PC-3 (cell line): ENCODE data around the gene ARNT2. TPM values are rescaled to one million over a fixed set of nuclear protein-coding genes. Genes with fewer than 3 reads are reported as not detected.

Experiments
- ATAC-seq: fragments of 200-7000 bp; cut with Tn5 transposase; 2 replicates; pipeline ENCODE4 v1.9.1; 2020; ENCODE audit warnings: mild to moderate bottlenecking, moderate library complexity
- BruUV-seq: library from RNA; stranded (reverse); fragments of 400-500 nt; replicated peaks from 2 replicates; lab custom pipeline; 2021; lab: Mats Ljungman, UMichigan
- CTCF ChIA-PET: fragments of 300-600 bp; sonication (Branson Sonifier 250); formaldehyde crosslinking; loops from one replicate; lab custom pipeline; 2022; ENCODE audit warnings: antibody characterized with exemption; lab: Charles Lee
- POLR2A ChIA-PET: fragments of 300-600 bp; sonication (Branson Sonifier 250); formaldehyde crosslinking; loops from one replicate; lab custom pipeline; 2022; ENCODE audit warnings: antibody characterized with exemption; ENCODE audit not compliant: unreplicated experiment; lab: Charles Lee
- DNase-seq: peaks from one replicate; pipeline ENCODE4 v3.0.0-alpha.2; 2015
- H2AFZ ChIP-seq: fragments of 300-600 bp; sonication (generic); 2 replicates; pipeline ENCODE4 v1.6.0; 2016; ENCODE audit warnings: antibody characterized with exemption, low read length
- H3F3A ChIP-seq: fragments of 300-600 bp; sonication (generic); one replicate; pipeline ENCODE4 v1.6.0; 2017; ENCODE audit warnings: antibody characterized with exemption, low read length, control low read depth, mild to moderate bottlenecking; ENCODE audit not compliant: unreplicated experiment
- H3K27ac ChIP-seq: fragments of 300-600 bp; sonication (generic); 2 replicates; pipeline ENCODE4 v1.5.1; 2016; ENCODE audit warnings: mild to moderate bottlenecking, low read length
- H3K27me3 ChIP-seq: fragments of 300-600 bp; sonication (generic); 2 replicates; pipeline ENCODE4 v1.6.1; 2016; ENCODE audit warnings: low read length, mixed read lengths
- H3K36me3 ChIP-seq: fragments of 300-600 bp; sonication (generic); 2 replicates; pipeline ENCODE4 v1.6.1; 2016; ENCODE audit warnings: low read depth, mixed run types, low read length, mixed read lengths
- H3K4me1 ChIP-seq: fragments of 300-600 bp; sonication (generic); 2 replicates; pipeline ENCODE4 v1.5.1; 2016; ENCODE audit warnings: low read length; ENCODE audit not compliant: insufficient read depth
- H3K4me2 ChIP-seq: fragments of 300-600 bp; sonication (generic); 2 replicates; pipeline ENCODE4 v1.6.0; 2016; ENCODE audit warnings: low read length
- H3K4me3 ChIP-seq: fragments of 300-600 bp; sonication (generic); 2 replicates; pipeline ENCODE4 v1.5.1; 2016; ENCODE audit warnings: mild to moderate bottlenecking, low read length, mixed read lengths
- H3K79me2 ChIP-seq: fragments of 300-600 bp; sonication (generic); 2 replicates; pipeline ENCODE4 v1.6.1; 2017; ENCODE audit warnings: low read length, mixed read lengths
- H3K9ac ChIP-seq: fragments of 300-600 bp; sonication (generic); 2 replicates; pipeline ENCODE4 v1.6.0; 2016; ENCODE audit warnings: mild to moderate bottlenecking, low read length
- H3K9me2 ChIP-seq: fragments of 300-600 bp; sonication (generic); replicated peaks from 2 replicates; pipeline ENCODE4 v1.6.1; 2016; ENCODE audit warnings: mixed run types, low read length, mixed read lengths
- H3K9me3 ChIP-seq: fragments of 300-600 bp; sonication (generic); 2 replicates; pipeline ENCODE4 v1.6.1; 2016; ENCODE audit warnings: low read length, mixed read lengths
- H4K20me1 ChIP-seq: fragments of 300-600 bp; sonication (generic); 2 replicates; pipeline ENCODE4 v1.6.1; 2016; ENCODE audit warnings: low read length, mixed read lengths
- EZH2 ChIP-seq: fragments of 300-600 bp; sonication (generic); IDR thresholded peaks from one replicate; pipeline ENCODE4 v1.6.1; 2017; ENCODE audit warnings: antibody characterized with exemption, mild to moderate bottlenecking, low read length; ENCODE audit not compliant: unreplicated experiment
- EZH2phosphoT487 ChIP-seq: fragments of 300-600 bp; sonication (generic); IDR thresholded peaks from 2 replicates; pipeline ENCODE4 v1.6.1; 2018; ENCODE audit warnings: mild to moderate bottlenecking, antibody characterized with exemption, low read length, borderline replicate concordance
- intact Hi-C: fragments of 100-400 bp; cut with micrococcal nuclease; formaldehyde crosslinking; loops from 2 replicates; pipeline ENCODE4 v1.9.0; 2023
- total RNA-seq: library from RNA; depleted of rRNA; stranded (reverse); fragments of >200 nt; gene quantifications from 2 replicates; pipeline ENCODE4 v1.2.3, GENCODE V29; 2014
- TF ChIP-seq, protein P1 (sequence below): fragments of 300-600 bp; sonication (generic); conservative IDR thresholded peaks from 2 replicates; pipeline ENCODE4 v1.5.1; 2017; ENCODE audit warnings: antibody characterized with exemption, low read depth, mild to moderate bottlenecking, low read length

ARNT2 gene
- total RNA-seq, 1 experiment from 2014 or later, result 0.11 TPM

- ChIA-PET CTCF (no interaction called here), POLR2A (no interaction called here)
- Histone ChIP-seq H2AFZ (no peak overlapping the region), H3K4me1 (peaks cover 7% of the 10 kb centered on the region), H3K36me3 (no peaks in the 10 kb centered on the region), H4K20me1 (no peaks in the 10 kb centered on the region), H3K4me2 (no peak overlapping the region), H3K9ac (no peak overlapping the region), H3F3A (no peaks in the 10 kb centered on the region), H3K27ac (no peak overlapping the region), H3K9me2 (no peaks in the 10 kb centered on the region), H3K4me3 (no peak overlapping the region), H3K9me3 (no peaks in the 10 kb centered on the region), H3K79me2 (no peaks in the 10 kb centered on the region), H3K27me3 (no peaks in the 10 kb centered on the region)
- no TSS peak for BruUV-seq
- no peak for DNase-seq
- no peak for TF ChIP-seq EZH2phosphoT487
- intact Hi-C loops, result no loop called here
- no peak for ATAC-seq
Observed at GRCh38 chr15:80564056-80564455, 159.9 kb downstream of the ARNT2 start.

DNA sequence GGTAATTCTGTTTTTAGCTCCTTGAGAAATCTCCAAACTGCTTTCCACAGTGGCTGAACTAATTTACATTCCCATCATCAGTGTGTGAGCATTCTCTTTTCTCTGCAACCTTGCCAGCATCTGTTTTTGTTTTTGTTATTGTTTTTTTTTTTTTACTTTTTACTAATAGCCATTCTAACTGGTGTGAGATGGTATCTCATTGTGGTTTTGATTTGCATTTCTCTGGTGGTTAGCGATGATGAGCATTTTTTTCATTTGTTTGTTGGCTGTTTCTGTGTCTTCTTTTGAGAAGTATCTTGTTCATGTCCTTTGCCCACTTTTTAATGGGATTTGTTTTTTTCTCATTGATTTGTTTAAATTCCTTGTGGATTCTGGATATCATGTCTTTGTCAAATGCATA is 161.2 kb downstream of the ARNT2 start:
- H3K4me3 ChIP-seq, result no peak overlapping the region
- TF ChIP-seq EZH2 (no peak), EZH2phosphoT487 (no peak)
- TF ChIP-seq, protein P1, sequence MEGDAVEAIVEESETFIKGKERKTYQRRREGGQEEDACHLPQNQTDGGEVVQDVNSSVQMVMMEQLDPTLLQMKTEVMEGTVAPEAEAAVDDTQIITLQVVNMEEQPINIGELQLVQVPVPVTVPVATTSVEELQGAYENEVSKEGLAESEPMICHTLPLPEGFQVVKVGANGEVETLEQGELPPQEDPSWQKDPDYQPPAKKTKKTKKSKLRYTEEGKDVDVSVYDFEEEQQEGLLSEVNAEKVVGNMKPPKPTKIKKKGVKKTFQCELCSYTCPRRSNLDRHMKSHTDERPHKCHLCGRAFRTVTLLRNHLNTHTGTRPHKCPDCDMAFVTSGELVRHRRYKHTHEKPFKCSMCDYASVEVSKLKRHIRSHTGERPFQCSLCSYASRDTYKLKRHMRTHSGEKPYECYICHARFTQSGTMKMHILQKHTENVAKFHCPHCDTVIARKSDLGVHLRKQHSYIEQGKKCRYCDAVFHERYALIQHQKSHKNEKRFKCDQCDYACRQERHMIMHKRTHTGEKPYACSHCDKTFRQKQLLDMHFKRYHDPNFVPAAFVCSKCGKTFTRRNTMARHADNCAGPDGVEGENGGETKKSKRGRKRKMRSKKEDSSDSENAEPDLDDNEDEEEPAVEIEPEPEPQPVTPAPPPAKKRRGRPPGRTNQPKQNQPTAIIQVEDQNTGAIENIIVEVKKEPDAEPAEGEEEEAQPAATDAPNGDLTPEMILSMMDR, result no peak
- no peaks in the 10 kb centered on the region for H3K27me3 ChIP-seq
- H4K20me1 ChIP-seq, result no peaks in the 10 kb centered on the region
- no peak overlapping the region for H3K4me2 ChIP-seq
- H3F3A ChIP-seq, result no peaks in the 10 kb centered on the region
- no peak for ATAC-seq
- ChIA-PET POLR2A (no interaction called here), CTCF (no interaction called here)
- no peaks in the 10 kb centered on the region for H3K79me2 ChIP-seq
- H3K9ac ChIP-seq, result no peak overlapping the region
- no peak for DNase-seq
- intact Hi-C loops, result loop anchor here (5.0 kb wide), 2 partner anchors 108 to 407 kb away; no protein-coding TSS in a partner anchor
- H3K36me3 ChIP-seq, result no peaks in the 10 kb centered on the region
- H3K4me1 ChIP-seq, result peaks cover 7% of the 10 kb centered on the region
- H3K27ac ChIP-seq, result no peak overlapping the region
- H2AFZ ChIP-seq, result no peak overlapping the region
- no peaks in the 10 kb centered on the region for H3K9me2 ChIP-seq
- no peaks in the 10 kb centered on the region for H3K9me3 ChIP-seq
- no TSS peak for BruUV-seq

DNA sequence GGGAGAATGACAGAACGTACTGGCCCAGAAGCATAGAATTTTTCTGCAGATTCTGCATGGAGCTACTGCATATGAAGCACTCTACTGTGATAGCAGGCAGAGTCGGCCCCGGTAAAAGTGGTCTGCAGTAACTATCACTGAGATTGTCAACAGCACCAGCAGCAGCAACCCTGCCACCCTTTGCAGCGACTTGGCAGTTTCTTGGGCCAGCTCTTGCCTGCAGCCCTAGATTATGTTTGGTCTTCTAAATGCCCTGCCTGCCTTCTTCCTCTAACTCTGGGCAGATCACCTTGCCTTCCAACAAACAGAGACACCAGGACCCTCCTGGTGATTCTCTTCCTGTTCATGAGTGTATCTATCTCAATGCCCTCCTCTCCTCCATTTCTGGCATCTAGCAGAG is 161.8 kb downstream of the ARNT2 start:
- Histone ChIP-seq H3K9me2 (no peaks in the 10 kb centered on the region), H3F3A (no peaks in the 10 kb centered on the region), H3K4me1 (peaks cover 7% of the 10 kb centered on the region), H3K27ac (no peak overlapping the region), H2AFZ (no peak overlapping the region), H3K27me3 (no peaks in the 10 kb centered on the region), H3K4me3 (no peak overlapping the region), H3K36me3 (no peaks in the 10 kb centered on the region), H4K20me1 (no peaks in the 10 kb centered on the region), H3K79me2 (no peaks in the 10 kb centered on the region), H3K4me2 (no peak overlapping the region), H3K9me3 (no peaks in the 10 kb centered on the region), H3K9ac (no peak overlapping the region)
- CTCF ChIA-PET, result interaction anchor here (0.6 to 3.1 kb wide), 2 partner anchors 63 to 212 kb away, joined by 6 to 44 read pairs; partner anchors contain the start of gene CEMIP
- DNase-seq, result no peak
- intact Hi-C loops, result loop anchor here (2.0 to 5.0 kb wide), 4 partner anchors 95 to 406 kb away; no protein-coding TSS in a partner anchor
- ATAC-seq, result no peak
- no TSS peak for BruUV-seq
- TF ChIP-seq, protein P1, result no peak
- TF ChIP-seq EZH2phosphoT487 (no peak), EZH2 (no peak)
- POLR2A ChIA-PET, result no interaction called here
